Activated CD8-positive, alpha-beta memory T cell treated with anti-CD3 and anti-CD28 coated beads, Interleukin-2, amount 50 U/mL, for 48 hours (primary cell): ENCODE results near the gene ELMO3.

Experiments
- DNase-seq: peaks from one replicate; pipeline ENCODE4 v3.0.0-alpha.2; 2020

ELMO3 gene

DNA sequence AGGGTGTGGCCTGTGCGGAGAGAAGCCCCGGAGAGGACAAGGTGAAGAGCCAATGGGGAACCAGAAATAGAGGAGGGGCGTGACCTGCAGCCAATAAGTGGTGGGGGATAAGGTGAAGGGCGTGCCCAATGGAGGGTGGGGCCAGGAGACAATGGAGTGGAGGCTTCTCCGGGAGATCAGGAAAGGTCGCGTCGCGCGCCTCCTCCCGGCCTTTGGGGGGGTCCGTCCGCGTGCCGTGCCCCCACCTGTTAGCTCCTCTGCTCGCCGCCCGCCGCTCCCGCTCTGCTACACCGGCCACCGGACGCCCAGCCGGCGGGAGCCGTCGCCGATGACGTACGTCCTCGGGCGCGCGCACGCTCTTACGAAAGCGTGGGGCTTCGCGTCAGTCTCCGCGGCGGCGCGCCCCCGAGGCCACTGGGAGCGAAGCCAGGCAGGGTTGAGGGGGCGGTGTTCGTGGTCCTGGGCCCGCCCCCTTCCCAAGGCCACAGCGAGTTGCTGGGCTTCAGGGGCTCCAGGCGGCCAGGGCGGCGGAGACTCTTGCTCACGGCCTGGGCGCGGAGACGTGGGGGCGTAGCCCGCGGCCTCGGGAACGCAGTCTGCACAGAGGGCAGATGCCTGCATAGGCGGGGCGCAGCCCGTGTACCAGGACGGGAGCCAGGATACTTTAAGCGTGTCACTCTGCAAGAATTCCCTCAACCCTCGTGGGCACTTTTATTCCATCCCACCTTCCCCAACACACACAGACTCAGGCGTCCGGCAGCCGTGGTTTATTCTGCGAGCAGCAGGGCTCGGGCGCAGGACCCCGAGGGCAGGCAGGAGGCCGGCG lies 15.1 kb upstream of the ELMO3 start, which contains the start of gene MATCAP1:
Gene MATCAP1 (minus strand): TSS at position 337 of the 826 bp plus-strand sequence. CDS start 3,353 bp downstream, outside the sequence.
- DNase-seq: peak; percentile 94

DNA sequence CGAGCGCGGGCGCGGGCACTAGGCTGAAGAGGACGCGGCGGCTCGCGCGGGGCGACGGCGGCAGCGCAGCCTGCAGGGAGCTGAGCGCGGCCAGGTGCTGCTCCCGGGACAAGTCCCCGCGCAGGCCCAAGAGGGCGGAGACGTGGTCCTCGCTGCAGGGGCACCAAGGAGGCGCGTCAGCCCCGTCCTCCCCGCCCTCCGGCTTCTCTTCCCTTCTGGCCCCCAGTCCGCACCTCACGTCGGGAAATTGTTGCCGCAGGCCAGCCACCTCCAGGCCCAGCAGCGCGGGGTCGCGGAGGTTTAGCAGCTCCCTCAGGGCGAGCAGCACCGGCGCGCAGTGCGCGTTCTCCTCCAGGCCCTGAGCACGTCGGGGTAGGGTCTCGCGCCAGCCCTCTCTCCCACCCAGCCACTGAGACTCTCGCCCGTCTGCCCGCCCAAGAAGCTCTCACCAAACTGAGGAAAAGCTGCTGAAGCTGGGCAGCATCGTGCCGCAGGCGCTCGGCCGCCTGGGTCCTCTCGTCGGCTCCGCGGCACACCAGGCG lies 14.4 kb upstream of the ELMO3 start:
- no peak for DNase-seq

DNA sequence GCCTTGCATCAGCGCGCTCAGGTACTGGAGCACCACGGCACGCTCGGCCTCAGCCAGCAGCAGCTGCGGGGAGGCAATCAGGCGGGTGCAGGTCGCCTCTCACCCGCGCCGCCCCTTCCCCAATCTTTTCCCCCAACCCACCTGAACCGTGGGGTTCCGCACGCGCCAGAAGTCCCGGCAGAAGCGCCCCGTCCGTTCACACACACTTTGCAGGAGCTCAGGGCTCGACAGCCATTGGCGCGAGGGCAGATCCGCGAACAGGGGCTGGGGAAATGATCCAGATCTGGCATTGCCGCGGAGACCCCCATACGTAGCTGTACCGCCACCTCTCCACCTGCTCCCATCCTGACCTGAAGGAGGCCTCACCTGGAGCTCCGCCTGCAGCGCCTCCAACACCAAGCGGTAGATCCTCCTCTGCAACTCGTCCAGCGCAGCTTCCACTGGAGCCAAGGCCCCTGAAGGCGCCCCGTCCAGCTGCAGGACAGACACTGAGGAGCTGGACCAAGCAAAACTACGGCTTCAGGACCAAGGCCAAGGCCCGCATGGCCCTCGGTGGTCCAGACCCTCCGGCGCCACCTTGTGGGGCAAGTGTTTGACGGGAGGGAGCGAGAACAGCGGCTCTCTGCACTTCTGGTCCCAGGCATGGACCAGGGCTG lies 13.8 kb upstream of the ELMO3 start:
- DNase-seq: peak; percentile 94

DNA sequence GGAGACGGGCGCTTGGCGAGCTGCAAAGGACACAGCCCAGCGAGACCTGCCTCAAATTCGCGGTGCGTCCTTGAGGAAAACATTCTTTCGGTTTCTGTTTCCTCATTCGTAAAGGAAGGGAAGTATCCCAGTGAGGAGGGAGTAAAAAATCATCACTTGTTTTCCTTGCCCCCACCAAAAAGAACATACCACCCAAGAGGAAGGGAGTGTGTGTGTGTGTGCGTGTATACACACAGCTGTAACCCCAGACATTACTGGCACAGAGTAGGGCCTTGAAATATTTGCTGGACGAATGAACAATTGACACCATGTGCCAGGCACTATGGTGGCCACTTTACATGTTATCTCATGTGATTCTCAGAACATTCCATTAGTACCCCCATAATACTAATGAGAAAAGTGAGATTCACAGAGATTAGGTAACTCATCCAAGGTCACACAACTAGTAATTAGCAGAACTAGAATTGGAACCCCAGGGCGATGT lies 13.2 kb upstream of the ELMO3 start:
- DNase-seq: no peak

DNA sequence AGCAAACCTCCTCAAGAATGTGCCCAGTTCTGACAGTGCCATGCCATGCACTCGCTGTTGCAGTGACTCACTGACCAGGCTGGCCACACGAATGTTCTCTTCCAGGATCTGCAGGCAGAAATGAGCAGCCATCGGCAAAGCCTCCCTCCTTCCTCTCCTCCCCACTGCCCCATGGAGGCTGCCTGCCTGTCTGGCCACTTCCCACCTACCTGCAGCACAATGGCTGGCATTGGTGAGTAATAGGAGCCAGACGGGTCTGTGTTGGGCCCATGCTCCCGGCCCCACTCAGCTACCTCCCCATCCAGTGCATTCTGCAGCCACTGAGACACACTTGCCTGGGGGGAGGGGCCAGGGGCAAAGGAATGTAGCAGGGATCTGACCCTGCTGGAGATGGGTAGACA lies 12.4 kb upstream of the ELMO3 start:
- no peak for DNase-seq

DNA sequence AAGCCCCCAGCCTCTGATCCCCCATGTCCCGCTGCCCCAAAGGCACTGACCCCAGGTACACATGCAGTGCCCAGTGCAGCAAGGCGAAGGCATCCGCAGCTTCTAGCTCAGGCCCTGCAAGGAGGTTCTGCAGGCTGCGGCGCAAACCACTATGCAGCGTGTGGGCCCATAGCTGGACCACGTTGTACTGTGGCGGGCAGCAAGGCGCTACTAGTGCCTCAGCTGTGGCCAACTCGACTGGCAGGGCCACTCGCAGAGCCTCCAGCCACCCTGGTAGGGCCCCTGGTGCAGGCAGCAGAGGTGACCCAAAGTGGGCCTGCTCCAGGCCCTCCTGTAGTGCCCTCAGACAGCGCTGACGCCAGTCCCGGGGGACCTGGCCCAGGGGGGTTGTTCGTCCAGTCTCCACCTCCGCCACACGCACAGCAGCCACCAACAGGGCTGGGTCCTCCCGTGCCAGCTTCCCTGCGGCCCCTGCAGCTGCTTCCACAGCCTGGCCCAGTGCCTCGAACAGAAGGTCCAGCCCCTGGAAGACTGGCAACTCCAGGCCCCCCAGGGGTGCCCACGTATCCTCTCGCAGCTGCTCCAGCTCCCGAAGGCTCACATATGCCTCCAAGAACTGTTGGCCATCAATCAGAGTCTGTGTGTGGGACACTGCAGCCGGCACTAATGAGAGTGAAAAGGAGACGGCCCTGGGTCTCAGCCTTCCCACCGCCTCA lies 11.6 kb upstream of the ELMO3 start:
- DNase-seq: no peak

DNA sequence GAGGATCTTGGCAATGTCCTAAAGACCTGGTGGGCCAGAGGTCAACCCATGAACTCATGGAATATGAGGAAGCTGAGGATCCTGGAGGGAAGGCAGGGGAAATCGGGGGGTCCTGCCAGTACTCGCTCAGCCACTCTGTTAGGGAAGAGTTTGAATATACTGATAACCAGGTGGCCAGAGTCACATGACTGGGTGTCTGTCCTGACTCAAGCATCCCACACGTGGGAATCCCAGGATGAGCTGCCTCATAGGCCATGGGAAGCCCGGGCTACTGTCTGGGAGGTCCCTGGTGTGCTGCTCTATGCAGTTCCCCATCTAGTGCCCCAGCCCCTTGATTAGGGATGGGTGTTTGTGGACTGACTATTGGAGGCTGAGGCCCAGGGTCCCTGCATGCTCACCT lies 10.6 kb upstream of the ELMO3 start:
- DNase-seq: no peak

DNA sequence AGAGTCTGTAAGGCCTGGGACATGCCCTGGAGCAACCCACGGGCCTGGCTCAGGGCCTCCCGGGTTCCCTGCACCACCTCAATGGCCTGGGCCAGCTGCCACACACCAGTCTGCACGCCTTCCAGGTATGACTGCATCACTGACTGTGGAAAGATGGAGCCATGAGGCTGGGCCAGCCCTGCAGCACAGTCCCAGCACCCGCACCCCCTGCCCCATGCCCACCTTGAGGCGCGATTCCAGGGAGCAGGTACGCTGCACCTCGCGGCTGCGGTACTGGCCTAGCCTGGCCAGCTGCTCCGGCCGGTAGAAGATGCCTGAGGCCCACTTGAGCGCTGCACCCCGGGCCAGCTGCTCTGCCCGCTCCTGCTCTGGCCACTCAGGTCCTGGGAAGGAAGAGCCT lies 10.1 kb upstream of the ELMO3 start:
- DNase-seq: no peak

DNA sequence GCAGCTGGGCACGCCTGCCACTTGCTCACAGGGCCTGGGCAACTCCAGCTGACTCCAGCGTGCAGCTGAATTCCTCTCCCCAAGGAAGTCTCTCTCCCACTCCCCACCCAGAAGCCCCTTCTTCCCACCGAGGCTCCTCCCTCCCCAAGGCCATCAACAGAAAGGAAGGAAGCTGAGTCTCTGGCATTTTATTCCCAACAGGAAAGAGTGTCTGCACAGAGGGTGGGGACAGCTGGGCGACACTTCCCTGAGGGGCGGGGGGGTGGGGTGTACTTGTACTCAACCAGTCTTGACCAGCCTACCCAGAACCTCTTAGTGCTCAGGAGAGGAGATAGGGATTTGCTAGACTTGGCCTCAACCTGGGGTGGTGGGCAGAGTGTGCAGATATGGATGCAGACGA lies 8.9 kb upstream of the ELMO3 start, which contains the start of gene EXOC3L1:
Gene EXOC3L1 (minus strand): TSS at position 96 of the 400 bp plus-strand sequence. CDS start 460 bp downstream, outside the sequence.
- no peak for DNase-seq

DNA sequence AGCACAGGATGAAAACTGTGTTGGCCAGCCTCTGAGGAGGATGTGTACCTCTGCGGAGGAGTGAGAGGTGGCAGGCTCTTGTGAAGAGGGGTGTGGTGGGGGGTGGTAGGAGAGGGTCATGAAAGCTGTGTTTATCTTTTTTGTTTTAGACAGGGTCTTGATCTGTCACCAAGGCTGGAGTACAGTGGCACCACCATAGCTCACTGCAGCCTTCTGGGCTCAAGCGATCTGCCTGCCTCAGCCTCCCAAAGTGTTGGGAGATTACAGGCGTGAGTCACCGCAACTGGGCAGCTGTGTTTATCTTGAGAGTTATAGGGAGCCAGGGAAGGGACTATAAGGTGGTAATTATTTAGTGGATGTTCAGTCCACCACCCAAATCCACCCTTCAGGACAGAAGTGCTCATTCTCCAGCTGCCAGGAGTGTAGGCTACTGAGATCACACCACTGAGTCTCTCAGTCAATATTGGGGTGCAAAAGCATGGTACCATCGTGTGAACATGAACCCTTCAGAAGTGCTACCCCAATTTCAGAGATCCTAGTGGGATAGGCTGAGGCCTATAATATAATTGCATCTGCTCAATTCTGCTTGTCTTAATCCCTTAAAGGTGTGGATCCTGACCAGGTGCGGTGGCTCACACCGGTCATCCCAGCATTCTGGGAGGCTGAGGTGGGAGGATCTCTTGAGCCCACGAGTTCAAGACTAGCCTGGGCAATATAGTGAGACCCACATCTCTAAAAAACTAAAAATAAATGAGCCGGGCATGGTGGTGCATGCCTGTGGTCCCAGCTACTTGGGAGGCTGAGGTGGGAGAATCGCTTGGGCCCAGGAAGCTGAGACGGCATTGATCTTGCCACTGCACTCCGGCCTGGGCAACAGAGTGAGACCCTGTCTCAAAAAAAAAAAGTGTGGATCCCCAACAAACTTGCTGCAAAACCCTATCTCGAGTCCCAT lies 8.2 kb upstream of the ELMO3 start:
- DNase-seq: no peak

DNA sequence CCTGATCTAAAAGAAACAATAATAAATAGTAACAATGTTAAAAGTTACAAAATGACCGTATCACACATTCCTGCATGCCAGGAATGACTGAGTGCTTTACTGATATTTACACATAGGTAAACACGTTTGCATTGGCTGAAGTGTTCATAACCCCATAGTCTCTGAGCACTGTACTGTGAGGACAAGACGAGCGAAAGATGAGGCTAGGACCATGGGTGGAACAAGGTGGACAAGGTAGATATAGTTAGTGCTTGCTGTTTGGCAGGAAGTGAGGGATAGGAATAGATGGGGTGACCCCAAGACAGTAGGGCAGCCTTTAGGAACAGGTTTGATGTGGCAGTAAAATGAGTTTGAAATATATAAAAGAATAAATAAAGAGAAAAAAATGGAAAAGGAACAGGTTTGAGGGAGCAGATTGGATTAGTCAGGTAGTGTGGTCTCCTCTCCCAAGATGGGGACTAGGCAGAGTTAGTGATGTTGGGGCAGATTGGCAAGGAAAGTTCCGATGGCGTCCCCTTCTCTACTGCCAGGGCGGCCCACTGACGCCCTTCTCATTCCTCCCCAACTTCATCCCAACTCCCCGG lies 7.4 kb upstream of the ELMO3 start:
- DNase-seq: no peak

DNA sequence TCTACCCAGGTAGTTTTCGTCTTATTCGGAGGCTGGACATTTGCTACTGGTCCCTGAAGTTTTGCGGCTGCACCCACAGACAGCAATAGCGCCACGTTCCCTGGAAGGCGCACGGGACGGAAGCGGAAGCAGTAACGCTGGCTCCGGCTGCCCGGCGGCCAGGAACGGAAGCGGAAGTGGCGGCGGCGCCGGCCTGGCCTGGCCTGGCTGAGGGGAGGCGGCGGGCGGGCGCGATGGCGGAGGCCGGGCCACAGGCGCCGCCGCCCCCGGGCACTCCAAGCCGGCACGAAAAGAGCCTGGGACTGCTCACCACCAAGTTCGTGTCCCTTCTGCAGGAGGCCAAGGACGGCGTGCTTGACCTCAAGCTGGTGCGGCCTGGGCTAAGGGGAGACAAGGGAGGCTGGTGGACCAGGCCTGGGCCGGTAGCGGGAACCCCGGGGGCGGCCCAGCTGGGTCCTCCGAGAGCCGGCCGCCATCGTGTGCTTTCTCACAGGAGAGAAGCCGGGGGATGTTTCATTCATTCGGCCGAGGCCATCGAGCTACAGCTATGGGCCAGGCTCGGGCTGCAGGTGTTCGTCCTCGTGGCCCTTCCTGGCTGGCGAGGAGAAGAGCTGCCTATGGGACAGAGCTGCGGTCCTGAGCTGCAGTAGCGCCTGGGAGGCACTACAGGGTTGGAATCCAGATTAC lies 6.8 kb upstream of the ELMO3 start, which contains the start of gene E2F4:
Gene E2F4 (plus strand): TSS at position 161 of the 687 bp plus-strand sequence. CDS start 73 bp downstream, at position 234.
- peak; percentile 93 for DNase-seq

DNA sequence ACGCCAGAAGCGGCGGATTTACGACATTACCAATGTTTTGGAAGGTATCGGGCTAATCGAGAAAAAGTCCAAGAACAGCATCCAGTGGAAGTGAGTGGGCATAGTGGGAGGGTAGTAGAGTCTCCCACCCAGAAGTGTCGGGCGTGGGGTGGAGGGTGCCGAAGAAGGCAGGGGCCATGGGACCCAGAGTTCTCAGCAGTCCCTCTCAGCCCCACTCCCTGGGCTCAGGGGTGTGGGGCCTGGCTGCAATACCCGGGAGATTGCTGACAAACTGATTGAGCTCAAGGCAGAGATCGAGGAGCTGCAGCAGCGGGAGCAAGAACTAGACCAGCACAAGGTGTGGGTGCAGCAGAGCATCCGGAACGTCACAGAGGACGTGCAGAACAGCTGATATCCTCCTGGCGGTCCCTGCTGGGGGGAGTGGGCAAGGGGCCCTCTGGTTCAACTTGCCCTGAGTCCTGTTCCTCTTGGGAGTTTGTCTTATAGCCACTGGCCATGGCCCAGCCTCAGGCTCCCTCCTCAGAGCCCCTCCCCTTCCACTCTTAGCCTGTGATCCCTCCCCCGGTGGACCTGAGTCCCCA lies 6.1 kb upstream of the ELMO3 start:
- no peak for DNase-seq

DNA sequence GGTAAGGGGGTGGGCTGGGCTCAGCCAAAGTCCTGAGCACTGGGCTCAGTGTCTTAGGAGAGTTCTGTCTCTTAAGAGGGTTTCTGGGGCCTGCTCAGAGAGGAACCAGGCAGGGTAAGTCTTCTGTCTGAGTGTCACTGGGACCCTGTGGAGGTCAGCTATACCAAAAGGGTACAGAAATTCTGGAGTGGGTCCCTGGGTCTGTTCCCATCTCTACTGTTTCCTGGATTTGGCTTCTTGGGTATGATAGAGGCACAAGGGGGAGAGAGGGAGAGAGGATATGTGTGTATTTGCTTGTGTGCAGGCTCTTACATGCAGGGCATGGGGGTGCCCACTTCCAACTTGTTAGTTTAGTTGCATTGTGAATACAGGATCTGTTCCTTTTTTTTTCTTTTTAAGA lies 5.4 kb upstream of the ELMO3 start:
- DNase-seq: no peak

DNA sequence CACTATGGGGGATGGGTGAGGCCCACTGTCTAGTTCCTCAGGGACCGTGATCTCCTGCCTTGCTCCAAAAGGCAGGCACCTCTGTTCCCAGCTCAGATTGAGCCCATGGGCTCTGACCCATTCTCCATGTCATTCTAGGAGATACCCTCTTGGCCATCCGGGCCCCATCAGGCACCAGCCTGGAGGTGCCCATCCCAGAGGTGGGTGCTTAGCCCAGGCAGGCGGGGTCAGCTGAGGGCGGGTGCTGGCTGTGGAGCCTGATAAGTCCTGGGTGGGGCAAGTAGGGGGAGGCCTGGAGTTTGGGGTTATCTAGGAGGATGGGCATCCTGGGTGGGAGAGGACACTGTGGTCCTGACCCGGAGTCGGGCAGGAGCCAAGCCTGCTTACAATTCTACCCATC lies 4.7 kb upstream of the ELMO3 start:
- no peak for DNase-seq

DNA sequence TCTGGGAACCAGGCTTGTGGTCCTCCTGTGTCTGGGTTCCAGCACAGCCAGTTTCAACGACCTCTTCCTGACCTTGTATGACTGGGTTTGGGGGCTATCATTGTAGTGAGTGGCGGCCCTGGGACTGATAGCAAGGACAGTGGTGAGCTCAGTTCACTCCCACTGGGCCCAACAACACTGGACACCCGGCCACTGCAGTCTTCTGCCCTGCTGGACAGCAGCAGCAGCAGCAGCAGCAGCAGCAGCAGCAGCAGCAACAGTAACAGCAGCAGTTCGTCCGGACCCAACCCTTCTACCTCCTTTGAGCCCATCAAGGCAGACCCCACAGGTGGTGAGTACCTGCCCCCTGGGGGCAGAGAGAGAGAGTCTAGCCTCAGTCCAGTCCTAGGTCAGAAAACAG lies 3.3 kb upstream of the ELMO3 start:
- no peak for DNase-seq

DNA sequence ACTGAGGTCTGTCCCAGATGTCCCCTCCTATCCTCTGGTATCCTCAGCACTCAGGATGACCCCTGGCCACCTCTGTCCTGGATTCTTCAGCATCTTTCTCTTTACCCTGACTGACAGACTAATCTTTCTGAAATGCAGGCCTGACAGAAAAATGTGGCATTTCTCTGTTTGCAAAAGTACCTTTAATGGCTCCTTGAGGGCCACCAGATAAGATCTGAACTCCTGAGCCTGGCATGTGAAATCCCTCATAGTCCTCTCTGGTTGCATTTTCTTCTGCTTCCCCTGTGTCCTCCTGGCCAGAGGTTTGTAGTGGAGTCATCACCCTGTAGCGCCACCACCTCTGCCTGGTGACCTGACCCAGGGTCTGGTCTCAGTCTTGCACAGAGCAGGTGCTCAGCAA lies 2.0 kb upstream of the ELMO3 start:
- no peak for DNase-seq

DNA sequence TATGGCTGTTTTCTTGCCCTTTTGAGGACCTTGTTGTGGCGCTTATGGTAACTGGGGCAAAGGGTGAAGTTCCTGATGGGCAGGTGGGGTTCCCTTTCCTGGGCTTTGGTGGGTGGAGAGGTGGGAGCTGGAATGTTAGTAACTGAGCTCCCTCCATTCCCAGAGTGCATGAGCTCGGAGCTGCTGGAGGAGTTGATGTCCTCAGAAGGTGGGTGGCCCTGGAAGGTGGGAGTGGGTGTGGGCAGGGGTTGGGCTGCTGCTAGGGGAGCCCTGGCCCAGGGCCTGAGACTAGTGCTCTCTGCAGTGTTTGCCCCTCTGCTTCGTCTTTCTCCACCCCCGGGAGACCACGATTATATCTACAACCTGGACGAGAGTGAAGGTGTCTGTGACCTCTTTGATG lies 1.2 kb upstream of the ELMO3 start:
- no peak for DNase-seq

DNA sequence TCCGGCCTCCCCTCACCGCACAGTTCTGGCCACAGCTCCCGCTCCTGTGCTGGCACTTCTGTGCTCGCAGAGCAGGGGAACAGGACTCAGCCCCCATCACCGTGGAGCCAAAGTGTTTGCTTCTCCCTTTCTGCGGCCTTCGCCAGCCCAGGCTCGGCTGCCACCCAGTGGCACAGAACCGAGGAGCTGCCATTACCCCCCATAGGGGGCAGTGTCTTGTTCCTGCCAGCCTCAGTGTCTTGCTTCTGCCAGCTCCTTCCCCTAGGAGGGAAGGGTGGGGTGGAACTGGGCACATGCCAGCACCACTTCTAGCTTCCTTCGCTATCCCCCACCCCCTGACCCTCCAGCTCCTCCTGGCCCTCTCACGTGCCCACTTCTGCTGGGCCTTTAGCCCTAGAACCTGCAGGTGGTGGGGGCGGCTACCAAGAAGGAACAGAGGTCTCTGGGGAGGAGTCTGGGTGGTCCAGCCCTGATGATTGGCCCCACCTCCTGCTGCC lies 645 bp upstream of the ELMO3 start:
- no peak for DNase-seq

DNA sequence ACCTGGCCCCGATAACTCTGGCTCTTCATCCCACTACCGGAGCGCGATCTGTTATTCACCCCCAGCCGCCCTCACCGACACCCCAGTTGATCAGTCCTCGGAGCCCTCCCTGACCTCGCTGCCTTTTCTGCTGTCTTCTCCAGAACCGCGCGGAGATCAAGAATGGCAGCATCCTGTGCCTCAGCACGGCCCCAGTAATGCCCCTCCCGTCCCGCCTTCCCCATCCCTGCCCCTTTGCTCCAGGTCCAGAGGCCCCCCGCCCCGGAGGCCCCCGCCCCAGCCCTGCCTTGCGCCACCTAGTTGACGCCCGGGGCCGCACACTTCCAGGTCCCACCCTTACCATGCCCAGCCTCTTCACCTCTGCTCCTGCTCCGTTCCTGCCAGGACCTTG lies 872 bp downstream of the ELMO3 start:
- no peak for DNase-seq
